Adrenal gland (tissue), 12 donors: Measurements from ENCODE around the gene PANX2. TPM values are rescaled to one million over a fixed set of nuclear protein-coding genes. Genes with fewer than 3 reads are reported as not detected.
"Not testable (repeated sequence)": the region's sequence is repeated elsewhere in the genome, so short reads cannot be mapped to it uniquely, and the experiment has no call there.

Source experiments
- DNase-seq, 7 donors: peaks; one replicate each; pipeline ENCODE4 v3.0.0-alpha.2; 2019 to 2020
- H3K27ac ChIP-seq, 5 donors: fragments of 200-600 bp; sonication (generic) in 4 of 5; 1 replicate in 3 of 5; 2 replicates in 2 of 5; pipeline versions ENCODE4 v1.5.1 to v1.8.0; 2016 to 2020; ENCODE audit warnings: mild to moderate bottlenecking in 1 of 5
- H3K27me3 ChIP-seq: fragments of 200-600 bp; 2 replicates; pipeline ENCODE4 v1.8.0; 2021
- H3K36me3 ChIP-seq, 2 donors: fragments of 200-600 bp; replicated peaks in 1 of 2; 1 replicate in 1 of 2; 2 replicates in 1 of 2; pipeline versions ENCODE4 v1.5.1 to v1.8.0; 2018 to 2022
- H3K4me1 ChIP-seq, 2 donors: fragments of 200-600 bp; replicated peaks in 1 of 2; 1 replicate in 1 of 2; 2 replicates in 1 of 2; pipeline versions ENCODE4 v1.5.1 to v1.8.0; 2018 to 2021
- H3K4me3 ChIP-seq, 4 donors: fragments of 200-600 bp; sonication (generic) in 3 of 4; one replicate each; pipeline ENCODE4 v1.5.1; 2016 to 2018
- H3K9me3 ChIP-seq, 3 donors: fragments of 200-600 bp; sonication (generic) in 1 of 3; replicated peaks in 1 of 3; 1 replicate in 2 of 3; 2 replicates in 1 of 3; pipeline versions ENCODE4 v1.5.1 to v1.8.0; 2016 to 2021
- POLR2A ChIP-seq, 2 donors: fragments of 450-650 bp; IDR thresholded peaks; one replicate each; pipeline ENCODE4 v1.6.1; 2017; ENCODE audit warnings: antibody characterized with exemption in 2 of 2, mild to moderate bottlenecking in 2 of 2, moderate library complexity in 1 of 2
- WGBS, 4 donors: extraction: QIAGEN DNeasy Blood & Tissue Kit in 2 of 4; methylation state at CpG; one replicate each; pipeline versions ENCODE4 v1.1.5 to v1.1.7; 2013 to 2017; 5-methylcytosine and 5-hydroxymethylcytosine counted together
- intact Hi-C, 2 donors: fragments of 100-400 bp; cut with DNase I; formaldehyde crosslinking; loops; one replicate each; pipeline versions ENCODE4 v1.14.1 to v1.15.0; 2022 to 2023
- polyA plus RNA-seq, 3 donors: library from polyadenylated mRNA; stranded (reverse); fragments of 200-250 nt in 2 of 3; fragments of 350-450 nt in 1 of 3; fragmentation: Illumina TruSeq in 1 of 3; extraction: RNeasy Lipid Tissue Mini Kit (QIAGEN cat#74804) in 1 of 3; gene quantifications; one replicate each; pipeline ENCODE4 v1.2.3, GENCODE V29; 2013 to 2014
- total RNA-seq, 9 donors: library from RNA; depleted of rRNA in 4 of 9; stranded (reverse); fragments of >200 nt in 4 of 9; fragments of 120-200 nt in 1 of 9; fragmentation: NEBNext Ultra II Directional in 1 of 9; extraction: Animal tissue kit (Norgen Biotek cat#: 25700) in 1 of 9; gene quantifications; one replicate each; pipeline versions ENCODE4 v1.1.0 to v1.2.4, GENCODE V29; 2013 to 2023
- TF ChIP-seq, protein P1 (sequence below), 6 experiments: fragments of 450-650 bp in 4 of 6; fragments of 200-600 bp in 2 of 6; sonication (generic) in 1 of 6; IDR thresholded peaks; 1 replicate in 5 of 6; 2 replicates in 1 of 6; pipeline versions ENCODE4 v1.5.1 to v1.8.0; 2016 to 2021; ENCODE audit warnings: antibody characterized with exemption in 6 of 6, mild to moderate bottlenecking in 2 of 6, moderate library complexity in 1 of 6
- donor health status: healthy with polysubstance abuse.
- donor health status: Bipolar disorder and iron deficiency.
- donor health status: DM: yes; HTN: yes; CAD: no.
- donor health status: DM: no; HTN: no; CAD: no.
- donor health status: DM: no; HTN: no; CAD: no.
- donor health status: DM: yes; HTN: yes; CAD: no.

Gene PANX2
- total and polyA plus RNA-seq, 12 donors, result 0.22 to 4.1 (median 0.70) TPM

DNA sequence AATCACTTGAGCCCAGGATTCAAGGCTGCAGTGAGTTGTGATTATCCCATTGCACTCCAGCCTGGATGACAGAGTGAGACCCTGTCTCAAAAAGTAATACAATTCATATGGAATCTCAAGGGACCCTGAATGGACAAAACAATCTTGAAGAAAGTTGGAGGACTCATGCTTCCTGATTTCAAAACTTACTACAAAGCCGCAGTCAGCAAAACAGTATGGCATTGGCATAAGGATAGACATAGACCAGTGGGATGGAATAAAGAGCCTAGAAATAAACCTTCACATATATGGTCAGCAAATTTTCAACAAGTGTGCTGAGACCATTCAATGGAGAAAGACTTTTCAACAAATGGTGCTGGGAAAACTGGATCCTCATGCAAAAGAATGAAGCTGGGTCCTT lies 32.8 kb downstream of the PANX2 start:
- Histone ChIP-seq H3K4me3 (no peak overlapping the region), H3K9me3 (no peaks in the 10 kb centered on the region), H3K27ac (no peak overlapping the region), H3K4me1 (peaks cover 22 to 23% of the 10 kb centered on the region in 2 donors), H3K27me3 (no peaks in the 10 kb centered on the region), H3K36me3 (peaks cover 0 to 25% of the 10 kb centered on the region in 2 donors)
- intact Hi-C loops, result no loop called here
- no peak for DNase-seq
- TF ChIP-seq, protein P1, sequence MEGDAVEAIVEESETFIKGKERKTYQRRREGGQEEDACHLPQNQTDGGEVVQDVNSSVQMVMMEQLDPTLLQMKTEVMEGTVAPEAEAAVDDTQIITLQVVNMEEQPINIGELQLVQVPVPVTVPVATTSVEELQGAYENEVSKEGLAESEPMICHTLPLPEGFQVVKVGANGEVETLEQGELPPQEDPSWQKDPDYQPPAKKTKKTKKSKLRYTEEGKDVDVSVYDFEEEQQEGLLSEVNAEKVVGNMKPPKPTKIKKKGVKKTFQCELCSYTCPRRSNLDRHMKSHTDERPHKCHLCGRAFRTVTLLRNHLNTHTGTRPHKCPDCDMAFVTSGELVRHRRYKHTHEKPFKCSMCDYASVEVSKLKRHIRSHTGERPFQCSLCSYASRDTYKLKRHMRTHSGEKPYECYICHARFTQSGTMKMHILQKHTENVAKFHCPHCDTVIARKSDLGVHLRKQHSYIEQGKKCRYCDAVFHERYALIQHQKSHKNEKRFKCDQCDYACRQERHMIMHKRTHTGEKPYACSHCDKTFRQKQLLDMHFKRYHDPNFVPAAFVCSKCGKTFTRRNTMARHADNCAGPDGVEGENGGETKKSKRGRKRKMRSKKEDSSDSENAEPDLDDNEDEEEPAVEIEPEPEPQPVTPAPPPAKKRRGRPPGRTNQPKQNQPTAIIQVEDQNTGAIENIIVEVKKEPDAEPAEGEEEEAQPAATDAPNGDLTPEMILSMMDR (IDR thresholded peaks at IDR 0.05), result no peak
- TF ChIP-seq POLR2A (IDR thresholded peaks at IDR 0.05), result no peak
- 96 to 100% (median 99%) methylated on average over 1 of the region's 1 CpG for WGBS, 4 donors

DNA sequence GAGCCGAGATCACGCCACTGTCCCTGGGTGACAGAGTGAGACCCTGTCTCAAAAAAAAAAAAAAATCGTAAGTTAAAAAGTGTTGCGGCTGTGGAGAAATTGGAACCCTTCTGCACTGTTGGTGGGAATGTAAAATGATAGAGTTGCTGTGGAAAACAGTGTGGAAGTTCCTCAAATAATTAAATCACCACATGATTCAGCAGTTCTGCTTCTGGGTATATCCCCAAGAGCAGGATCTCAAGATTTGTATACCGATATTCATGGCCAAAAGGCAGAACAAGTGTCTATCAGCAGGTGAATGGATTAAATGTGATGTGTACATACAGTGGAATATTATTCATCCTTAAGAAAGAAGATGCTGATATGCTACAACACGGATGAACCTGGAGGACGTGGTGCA lies 34.0 kb downstream of the PANX2 start:
- no peaks in the 10 kb centered on the region for H3K9me3 ChIP-seq
- DNase-seq, result no peak
- peaks cover 21 to 26% of the 10 kb centered on the region in 2 donors for H3K4me1 ChIP-seq
- no peak overlapping the region for H3K4me3 ChIP-seq
- no peak overlapping the region for H3K27ac ChIP-seq
- WGBS, 4 donors, result 84 to 90% (median 90%) methylated on average over 7 of the region's 7 CpGs
- no peaks in the 10 kb centered on the region for H3K27me3 ChIP-seq
- intact Hi-C loops, result no loop called here
- peaks cover 0 to 29% of the 10 kb centered on the region in 2 donors for H3K36me3 ChIP-seq
- TF ChIP-seq, protein P1 (IDR thresholded peaks at IDR 0.05), result no peak
- TF ChIP-seq POLR2A (IDR thresholded peaks at IDR 0.05), result no peak

DNA sequence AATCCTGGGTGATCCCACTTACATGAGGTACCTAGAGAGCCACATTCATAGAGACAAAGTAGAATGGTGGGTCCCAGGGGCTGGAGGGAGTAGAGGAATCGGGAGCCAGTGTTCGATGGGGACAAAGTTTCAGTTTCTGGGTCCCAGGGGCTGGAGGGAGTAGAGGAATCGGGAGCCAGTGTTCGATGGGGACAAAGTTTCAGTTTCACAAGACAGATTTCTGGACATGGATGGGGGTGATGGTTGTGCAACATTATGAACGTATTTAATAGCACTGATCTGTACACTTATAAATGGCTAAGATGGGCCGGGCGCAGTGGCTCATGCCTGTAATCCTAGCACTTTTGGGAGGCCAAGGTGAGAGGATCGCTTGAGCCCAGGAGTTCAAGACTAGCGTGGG lies 34.5 kb downstream of the PANX2 start:
- not testable (repeated sequence) for H3K27me3 ChIP-seq, H3K27ac ChIP-seq, H3K4me3 ChIP-seq, H3K9me3 ChIP-seq, DNase-seq
- intact Hi-C loops, result loop anchor here in 1 of 2 donors (5.0 kb wide), 1 partner anchor 53 kb away; no protein-coding TSS in a partner anchor
- peaks cover 0 to 30% of the 10 kb centered on the region in 2 donors for H3K36me3 ChIP-seq
- H3K4me1 ChIP-seq, result peaks cover 16 to 26% of the 10 kb centered on the region in 2 donors
- 81 to 89% (median 86%) methylated on average over 9 of the region's 9 CpGs for WGBS, 4 donors

DNA sequence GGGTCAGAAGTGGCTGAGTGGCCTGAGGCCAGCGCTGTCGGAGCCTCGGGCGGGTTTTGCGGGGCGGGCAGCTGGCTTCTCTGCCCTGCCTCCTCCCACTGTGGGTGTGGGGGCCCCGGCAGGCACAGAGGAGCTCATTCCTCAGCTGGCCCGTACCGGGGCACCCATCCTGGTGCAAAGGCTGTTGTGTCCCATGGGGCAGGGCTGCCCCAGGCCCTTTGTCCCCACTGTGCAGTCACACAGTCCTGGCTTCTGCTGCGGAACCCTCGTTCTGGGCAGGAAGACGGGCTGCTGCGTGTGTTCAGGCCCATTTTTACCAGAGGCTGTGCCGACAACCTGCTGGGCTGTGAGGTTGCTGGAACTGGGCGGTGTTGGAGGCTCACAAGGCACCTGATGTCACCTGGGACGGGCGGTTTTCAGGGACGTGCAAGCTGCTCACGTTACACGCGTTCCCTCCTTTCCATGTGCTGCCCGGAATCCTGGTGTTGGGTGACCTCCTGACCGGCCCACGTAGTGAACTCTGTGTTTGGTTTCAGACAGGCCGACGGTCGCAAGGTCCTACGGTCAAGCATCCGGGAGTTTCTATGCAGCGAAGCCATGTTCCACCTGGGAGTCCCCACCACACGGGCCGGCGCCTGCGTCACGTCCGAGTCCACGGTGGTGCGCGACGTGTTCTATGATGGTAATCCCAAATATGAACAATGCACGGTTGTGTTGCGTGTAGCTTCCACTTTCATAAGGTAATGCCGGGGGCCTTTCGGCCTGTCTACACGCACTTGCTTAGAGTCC lies 35.4 kb downstream of the PANX2 start:
- Histone ChIP-seq H3K4me3 (no peak overlapping the region), H3K27ac (no peak overlapping the region), H3K4me1 (peaks cover 13 to 24% of the 10 kb centered on the region in 2 donors), H3K36me3 (peaks cover 0 to 40% of the 10 kb centered on the region in 2 donors), H3K27me3 (no peaks in the 10 kb centered on the region), H3K9me3 (no peaks in the 10 kb centered on the region)
- intact Hi-C loops, result loop anchor here in 1 of 2 donors (5.0 kb wide), 1 partner anchor 54 kb away; no protein-coding TSS in a partner anchor
- TF ChIP-seq, protein P1 (IDR thresholded peaks at IDR 0.05), result no peak
- TF ChIP-seq POLR2A (IDR thresholded peaks at IDR 0.05), result no peak
- DNase-seq, result no peak
- 89 to 95% (median 93%) methylated on average over 26 to 45 of the region's 45 CpGs for WGBS, 4 donors
